HepG2 (cell line): ENCODE results near the gene OSGEPL1. TPM values are rescaled to one million over a fixed set of nuclear protein-coding genes. Genes with fewer than 3 reads are reported as not detected.

ENCODE experiments used
- FOSL2 ChIP-seq: sonication (generic); formaldehyde crosslinking; IDR thresholded peaks from 2 replicates; pipeline ENCODE4 v1.4.0; 2020; ENCODE audit warnings: missing genetic modification reagents
- RFX1 ChIP-seq: fragments of 450-650 bp; IDR thresholded peaks from 2 replicates; pipeline ENCODE4 v1.6.1; 2017
- TFDP1 ChIP-seq: IDR thresholded peaks from 2 replicates; pipeline ENCODE4 v1.6.1; 2016; ENCODE audit warnings: missing compliant biosample characterization, missing genetic modification reagents, borderline replicate concordance
- ZNF570 ChIP-seq: sonication (generic); formaldehyde crosslinking; IDR thresholded peaks from 2 replicates; pipeline ENCODE4 v1.4.0; 2020; ENCODE audit warnings: mild to moderate bottlenecking, missing genetic modification reagents, borderline replicate concordance
- polyA plus RNA-seq, 8 experiments: library from polyadenylated mRNA; depleted of rRNA in 3 of 8; stranded (reverse) in 7 of 8; unstranded in 1 of 8; fragments of >200 nt; fragmentation: Illumina TruSeq in 4 of 8; extraction: Trizol in 4 of 8; gene quantifications; 2 replicates each; pipeline versions ENCODE4 v1.2.1 to v1.2.3, GENCODE V29; 2011 to 2016; ENCODE audit warnings: low read depth in 4 of 8, missing spikeins in 1 of 8, mixed read lengths in 1 of 8; ENCODE audit not compliant: insufficient read depth in 1 of 8
- total RNA-seq, 5 experiments: library from RNA; depleted of rRNA; stranded (reverse); fragments of >200 nt; fragmentation: Illumina TruSeq; extraction: Trizol; gene quantifications; 2 replicates each; pipeline ENCODE4 v1.2.3, GENCODE V29; 2016; ENCODE audit warnings: low read depth in 1 of 5
- TF ChIP-seq, protein P1 (sequence below): sonication (generic); formaldehyde crosslinking; IDR thresholded peaks from 2 replicates; pipeline ENCODE4 v1.5.1; 2020; ENCODE audit warnings: mild to moderate bottlenecking, missing genetic modification reagents, moderate library complexity
- TF ChIP-seq, protein P2 (sequence below): IDR thresholded peaks from 2 replicates; pipeline ENCODE4 v1.6.1; 2016; ENCODE audit warnings: low read depth, missing genetic modification reagents, missing compliant biosample characterization

OSGEPL1 gene
- total and polyA plus RNA-seq, 2 of the 13 experiments (the other 11 are each of a cell fraction or from before 2014, with no cell fraction given) = 10.2 to 10.8 TPM

GRCh38 chr2:189762551-189763298 is at the start of gene OSGEPL1 (continued):
- TF ChIP-seq, protein P1, sequence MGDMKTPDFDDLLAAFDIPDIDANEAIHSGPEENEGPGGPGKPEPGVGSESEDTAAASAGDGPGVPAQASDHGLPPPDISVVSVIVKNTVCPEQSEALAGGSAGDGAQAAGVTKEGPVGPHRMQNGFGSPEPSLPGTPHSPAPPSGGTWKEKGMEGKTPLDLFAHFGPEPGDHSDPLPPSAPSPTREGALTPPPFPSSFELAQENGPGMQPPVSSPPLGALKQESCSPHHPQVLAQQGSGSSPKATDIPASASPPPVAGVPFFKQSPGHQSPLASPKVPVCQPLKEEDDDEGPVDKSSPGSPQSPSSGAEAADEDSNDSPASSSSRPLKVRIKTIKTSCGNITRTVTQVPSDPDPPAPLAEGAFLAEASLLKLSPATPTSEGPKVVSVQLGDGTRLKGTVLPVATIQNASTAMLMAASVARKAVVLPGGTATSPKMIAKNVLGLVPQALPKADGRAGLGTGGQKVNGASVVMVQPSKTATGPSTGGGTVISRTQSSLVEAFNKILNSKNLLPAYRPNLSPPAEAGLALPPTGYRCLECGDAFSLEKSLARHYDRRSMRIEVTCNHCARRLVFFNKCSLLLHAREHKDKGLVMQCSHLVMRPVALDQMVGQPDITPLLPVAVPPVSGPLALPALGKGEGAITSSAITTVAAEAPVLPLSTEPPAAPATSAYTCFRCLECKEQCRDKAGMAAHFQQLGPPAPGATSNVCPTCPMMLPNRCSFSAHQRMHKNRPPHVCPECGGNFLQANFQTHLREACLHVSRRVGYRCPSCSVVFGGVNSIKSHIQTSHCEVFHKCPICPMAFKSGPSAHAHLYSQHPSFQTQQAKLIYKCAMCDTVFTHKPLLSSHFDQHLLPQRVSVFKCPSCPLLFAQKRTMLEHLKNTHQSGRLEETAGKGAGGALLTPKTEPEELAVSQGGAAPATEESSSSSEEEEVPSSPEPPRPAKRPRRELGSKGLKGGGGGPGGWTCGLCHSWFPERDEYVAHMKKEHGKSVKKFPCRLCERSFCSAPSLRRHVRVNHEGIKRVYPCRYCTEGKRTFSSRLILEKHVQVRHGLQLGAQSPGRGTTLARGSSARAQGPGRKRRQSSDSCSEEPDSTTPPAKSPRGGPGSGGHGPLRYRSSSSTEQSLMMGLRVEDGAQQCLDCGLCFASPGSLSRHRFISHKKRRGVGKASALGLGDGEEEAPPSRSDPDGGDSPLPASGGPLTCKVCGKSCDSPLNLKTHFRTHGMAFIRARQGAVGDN (CRISPR knock-in tag) = peak; percentile 99
- TF ChIP-seq ZNF570 (no peak), FOSL2 (CRISPR knock-in tag) (peak; percentile 74), TFDP1 (CRISPR knock-in tag) (peak; percentile 94), RFX1 (no peak)
- TF ChIP-seq, protein P2, sequence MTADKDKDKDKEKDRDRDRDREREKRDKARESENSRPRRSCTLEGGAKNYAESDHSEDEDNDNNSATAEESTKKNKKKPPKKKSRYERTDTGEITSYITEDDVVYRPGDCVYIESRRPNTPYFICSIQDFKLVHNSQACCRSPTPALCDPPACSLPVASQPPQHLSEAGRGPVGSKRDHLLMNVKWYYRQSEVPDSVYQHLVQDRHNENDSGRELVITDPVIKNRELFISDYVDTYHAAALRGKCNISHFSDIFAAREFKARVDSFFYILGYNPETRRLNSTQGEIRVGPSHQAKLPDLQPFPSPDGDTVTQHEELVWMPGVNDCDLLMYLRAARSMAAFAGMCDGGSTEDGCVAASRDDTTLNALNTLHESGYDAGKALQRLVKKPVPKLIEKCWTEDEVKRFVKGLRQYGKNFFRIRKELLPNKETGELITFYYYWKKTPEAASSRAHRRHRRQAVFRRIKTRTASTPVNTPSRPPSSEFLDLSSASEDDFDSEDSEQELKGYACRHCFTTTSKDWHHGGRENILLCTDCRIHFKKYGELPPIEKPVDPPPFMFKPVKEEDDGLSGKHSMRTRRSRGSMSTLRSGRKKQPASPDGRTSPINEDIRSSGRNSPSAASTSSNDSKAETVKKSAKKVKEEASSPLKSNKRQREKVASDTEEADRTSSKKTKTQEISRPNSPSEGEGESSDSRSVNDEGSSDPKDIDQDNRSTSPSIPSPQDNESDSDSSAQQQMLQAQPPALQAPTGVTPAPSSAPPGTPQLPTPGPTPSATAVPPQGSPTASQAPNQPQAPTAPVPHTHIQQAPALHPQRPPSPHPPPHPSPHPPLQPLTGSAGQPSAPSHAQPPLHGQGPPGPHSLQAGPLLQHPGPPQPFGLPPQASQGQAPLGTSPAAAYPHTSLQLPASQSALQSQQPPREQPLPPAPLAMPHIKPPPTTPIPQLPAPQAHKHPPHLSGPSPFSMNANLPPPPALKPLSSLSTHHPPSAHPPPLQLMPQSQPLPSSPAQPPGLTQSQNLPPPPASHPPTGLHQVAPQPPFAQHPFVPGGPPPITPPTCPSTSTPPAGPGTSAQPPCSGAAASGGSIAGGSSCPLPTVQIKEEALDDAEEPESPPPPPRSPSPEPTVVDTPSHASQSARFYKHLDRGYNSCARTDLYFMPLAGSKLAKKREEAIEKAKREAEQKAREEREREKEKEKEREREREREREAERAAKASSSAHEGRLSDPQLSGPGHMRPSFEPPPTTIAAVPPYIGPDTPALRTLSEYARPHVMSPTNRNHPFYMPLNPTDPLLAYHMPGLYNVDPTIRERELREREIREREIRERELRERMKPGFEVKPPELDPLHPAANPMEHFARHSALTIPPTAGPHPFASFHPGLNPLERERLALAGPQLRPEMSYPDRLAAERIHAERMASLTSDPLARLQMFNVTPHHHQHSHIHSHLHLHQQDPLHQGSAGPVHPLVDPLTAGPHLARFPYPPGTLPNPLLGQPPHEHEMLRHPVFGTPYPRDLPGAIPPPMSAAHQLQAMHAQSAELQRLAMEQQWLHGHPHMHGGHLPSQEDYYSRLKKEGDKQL (CRISPR knock-in tag) = 0 out of 2 replicates have a peak, but pooled peaks have one; percentile 34
